GM23338 (cell line): ENCODE data around the gene DNAJC1. TPM values are rescaled to one million over a fixed set of nuclear protein-coding genes. Genes with fewer than 3 reads are reported as not detected.
A peak's percentile ranks its signal among the peaks of the same experiment; 100 is the strongest.

ENCODE experiments used
- ATAC-seq: fragments of 200-7000 bp; cut with Tn5 transposase; 3 replicates; pipeline ENCODE4 v1.9.1; 2020
- DNase-seq: peaks from one replicate; pipeline ENCODE4 v3.0.0-alpha.2; 2015; ENCODE audit warnings: low spot score
- H2AFZ ChIP-seq: fragments of 200-600 bp; sonication (generic); 2 replicates; pipeline ENCODE4 v1.8.0; 2016; ENCODE audit warnings: antibody characterized with exemption, mild to moderate bottlenecking, moderate library complexity
- H3F3A ChIP-seq: fragments of 200-600 bp; sonication (generic); replicated peaks from 2 replicates; pipeline ENCODE4 v1.8.0; 2017; ENCODE audit warnings: antibody characterized with exemption, mixed run types, low read depth
- H3K27ac ChIP-seq: fragments of 200-600 bp; sonication (generic); 2 replicates; pipeline ENCODE4 v1.6.1; 2016; ENCODE audit warnings: low read depth
- H3K27me3 ChIP-seq: fragments of 200-600 bp; sonication (generic); 2 replicates; pipeline ENCODE4 v1.8.0; 2016; ENCODE audit warnings: mild to moderate bottlenecking, mixed run types, moderate library complexity; ENCODE audit not compliant: insufficient read depth
- H3K36me3 ChIP-seq: fragments of 200-600 bp; sonication (generic); 2 replicates; pipeline ENCODE4 v1.8.0; 2016; ENCODE audit warnings: mild to moderate bottlenecking; ENCODE audit not compliant: insufficient read depth
- H3K4me1 ChIP-seq: fragments of 200-600 bp; sonication (generic); 2 replicates; pipeline ENCODE4 v1.8.0; 2016; ENCODE audit warnings: mild to moderate bottlenecking, moderate library complexity; ENCODE audit not compliant: insufficient read depth
- H3K4me2 ChIP-seq: fragments of 200-600 bp; sonication (generic); 2 replicates; pipeline ENCODE4 v1.7.1; 2017; ENCODE audit warnings: mixed run types
- H3K4me3 ChIP-seq: fragments of 200-600 bp; sonication (generic); 2 replicates; pipeline ENCODE4 v1.6.1; 2016; ENCODE audit warnings: mixed run types
- H3K79me2 ChIP-seq: fragments of 200-600 bp; sonication (generic); replicated peaks from 2 replicates; pipeline ENCODE4 v1.8.0; 2017; ENCODE audit warnings: mild to moderate bottlenecking; ENCODE audit not compliant: insufficient read depth
- H3K9me2 ChIP-seq: fragments of 200-600 bp; sonication (generic); 2 replicates; pipeline ENCODE4 v1.8.0; 2017; ENCODE audit not compliant: insufficient read depth
- H4K20me1 ChIP-seq: fragments of 200-600 bp; sonication (generic); replicated peaks from 2 replicates; pipeline ENCODE4 v1.8.0; 2017; ENCODE audit warnings: mild to moderate bottlenecking; ENCODE audit not compliant: insufficient read depth
- H3K27ac Mint-ChIP-seq: 2 replicates; pipeline ENCODE4 v1.8.0; 2020; ENCODE audit warnings: inconsistent platforms, mild to moderate bottlenecking, moderate library complexity, mixed read lengths
- H3K27me3 Mint-ChIP-seq: 3 replicates; pipeline ENCODE4 v1.8.0; 2022; ENCODE audit warnings: low read depth, mild to moderate bottlenecking, moderate library complexity, mixed read lengths, inconsistent platforms; ENCODE audit not compliant: insufficient read depth, poor library complexity
- H3K36me3 Mint-ChIP-seq: 3 replicates; pipeline ENCODE4 v1.8.0; 2021; ENCODE audit warnings: low read depth, mild to moderate bottlenecking, inconsistent platforms, moderate library complexity, mixed read lengths
- H3K4me1 Mint-ChIP-seq: 3 replicates; pipeline ENCODE4 v1.8.0; 2020; ENCODE audit warnings: mild to moderate bottlenecking, inconsistent platforms, mixed read lengths
- H3K4me3 Mint-ChIP-seq: 3 replicates; pipeline ENCODE4 v1.8.0; 2021; ENCODE audit warnings: moderate library complexity, mild to moderate bottlenecking, inconsistent platforms, mixed read lengths
- H3K9me3 Mint-ChIP-seq: 3 replicates; pipeline ENCODE4 v1.8.0; 2020; ENCODE audit warnings: moderate library complexity, mild to moderate bottlenecking, inconsistent platforms, mixed read lengths
- CREB1 ChIP-seq: fragments of 250-450 bp; sonication (Bioruptor Pico); IDR thresholded peaks from 2 replicates; pipeline ENCODE4 v1.5.0; 2020; ENCODE audit warnings: low read depth, mild to moderate bottlenecking, moderate library complexity
- ETS1 ChIP-seq: IDR thresholded peaks from 2 replicates; pipeline ENCODE4 v1.6.1; 2016; ENCODE audit warnings: antibody characterized with exemption
- EZH2phosphoT487 ChIP-seq: fragments of 200-600 bp; sonication (generic); IDR thresholded peaks from one replicate; pipeline ENCODE4 v1.8.1; 2018; ENCODE audit warnings: antibody characterized with exemption; ENCODE audit not compliant: unreplicated experiment
- JUNB ChIP-seq: IDR thresholded peaks from one replicate; pipeline ENCODE4 v1.6.1; 2016; ENCODE audit warnings: antibody characterized with exemption; ENCODE audit not compliant: unreplicated experiment
- POLR2AphosphoS5 ChIP-seq: IDR thresholded peaks from 2 replicates; pipeline ENCODE4 v1.6.1; 2016; ENCODE audit warnings: antibody characterized with exemption, low read depth
- STAT1 ChIP-seq: IDR thresholded peaks from one replicate; pipeline ENCODE4 v1.6.1; 2016; ENCODE audit warnings: antibody characterized with exemption; ENCODE audit not compliant: unreplicated experiment
- ZNF114 ChIP-seq: fragments of 250-450 bp; sonication (Bioruptor Pico); IDR thresholded peaks from 2 replicates; pipeline ENCODE4 v1.5.0; 2020; ENCODE audit warnings: mild to moderate bottlenecking, moderate library complexity
- ZNF331 ChIP-seq: fragments of 250-450 bp; sonication (Bioruptor Pico); IDR thresholded peaks from 2 replicates; pipeline ENCODE4 v1.5.0; 2020; ENCODE audit warnings: low read depth, mild to moderate bottlenecking, moderate library complexity
- ZNF462 ChIP-seq: fragments of 250-450 bp; sonication (Bioruptor Pico); IDR thresholded peaks from 2 replicates; pipeline ENCODE4 v1.5.0; 2020; ENCODE audit warnings: mild to moderate bottlenecking, moderate library complexity
- polyA plus RNA-seq: library from polyadenylated mRNA; unstranded; fragments of >200 nt; fragmentation: Nextera tagmentation; extraction: Ambion mirVana; gene quantifications from 2 replicates; pipeline ENCODE4 v1.2.1, GENCODE V29; 2016
- total RNA-seq: library from RNA; depleted of rRNA; stranded (reverse); fragments of >200 nt; shearing (Covaris generic); gene quantifications from 2 replicates; pipeline ENCODE4 v1.2.3, GENCODE V29; 2014

DNAJC1 gene
- total and polyA plus RNA-seq, 2 experiments from 2014 or later, result 38.6 to 45.3 TPM

- TF ChIP-seq ZNF462, result no peak
- TF ChIP-seq ETS1, result no peak
- TF ChIP-seq JUNB, result no peak
Observed at GRCh38 chr10:21754410-21755011, 249.0 kb downstream of the DNAJC1 start (continued).

GRCh38 chr10:21753497-21754270, 249.8 kb downstream of the DNAJC1 start:
- Mint-ChIP-seq H3K9me3 (no peaks in the 10 kb centered on the region), H3K4me1 (peaks cover 80% of the 10 kb centered on the region), H3K27me3 (peaks cover 17% of the 10 kb centered on the region), H3K4me3 (no peak overlapping the region), H3K27ac (peak overlapping the region; percentile 92), H3K36me3 (peaks cover 5% of the 10 kb centered on the region; the same call in 2 of the 3 replicates)
- Histone ChIP-seq H3K27ac (no peak overlapping the region), H3K36me3 (no peaks in the 10 kb centered on the region), H2AFZ (no peak overlapping the region), H3K27me3 (no peaks in the 10 kb centered on the region), H3K9me2 (no peaks in the 10 kb centered on the region), H3K79me2 (no peaks in the 10 kb centered on the region), H4K20me1 (no peaks in the 10 kb centered on the region), H3K4me2 (no peak overlapping the region), H3F3A (peaks cover 29% of the 10 kb centered on the region), H3K4me3 (no peak overlapping the region), H3K4me1 (peaks cover 62% of the 10 kb centered on the region)
- DNase-seq, result no peak
- no peak for ATAC-seq
- TF ChIP-seq ZNF114 (CRISPR knock-in tag) (no peak), CREB1 (no peak), STAT1 (no peak), EZH2phosphoT487 (no peak), ZNF331 (CRISPR knock-in tag) (no peak), ETS1 (no peak), POLR2AphosphoS5 (no peak)
